Left ventricle myocardium inferior (tissue), 1 donor: ENCODE data around the gene ZNF609. TPM values are rescaled to one million over a fixed set of nuclear protein-coding genes. Genes with fewer than 3 reads are reported as not detected.
A peak's percentile ranks its signal among the peaks of the same experiment; 100 is the strongest.
"Not testable (repeated sequence)": the region's sequence is repeated elsewhere in the genome, so short reads cannot be mapped to it uniquely, and the experiment has no call there.

ENCODE experiments used
- DNase-seq: peaks from one replicate; pipeline ENCODE4 v3.0.0-alpha.2; 2020
- H3K27ac ChIP-seq: fragments of 200-600 bp; replicated peaks from 2 replicates; pipeline ENCODE4 v1.8.0; 2021
- H3K27me3 ChIP-seq: fragments of 200-600 bp; 2 replicates; pipeline ENCODE4 v1.8.0; 2021; ENCODE audit warnings: low read depth
- H3K36me3 ChIP-seq: fragments of 200-600 bp; 2 replicates; pipeline ENCODE4 v1.8.0; 2021
- H3K4me1 ChIP-seq: fragments of 200-600 bp; 2 replicates; pipeline ENCODE4 v1.8.0; 2021
- H3K4me3 ChIP-seq: fragments of 200-600 bp; 2 replicates; pipeline ENCODE4 v1.8.0; 2021; ENCODE audit warnings: mild to moderate bottlenecking, moderate library complexity
- H3K9me3 ChIP-seq: fragments of 200-600 bp; replicated peaks from 2 replicates; pipeline ENCODE4 v1.8.0; 2021
- CTCF ChIP-seq: fragments of 200-600 bp; IDR thresholded peaks from 2 replicates; pipeline ENCODE4 v1.8.0; 2021; ENCODE audit warnings: antibody characterized with exemption, mild to moderate bottlenecking, borderline replicate concordance
- intact Hi-C: fragments of 100-400 bp; cut with micrococcal nuclease; formaldehyde crosslinking; loops from one replicate; pipeline ENCODE4 v1.11.0; 2022
- total RNA-seq: library from RNA; stranded (reverse); fragmentation: NEBNext Ultra II Directional; extraction: Animal tissue kit (Norgen Biotek cat#: 25700); gene quantifications from one replicate; pipeline ENCODE4 v1.2.1, GENCODE V29; 2021
- donor health status: DM: no; HTN: yes; CAD: no; lungs with severe emphysema.

ZNF609 gene
- total RNA-seq, 1 donor from 2014 or later: 14.7 TPM

DNA sequence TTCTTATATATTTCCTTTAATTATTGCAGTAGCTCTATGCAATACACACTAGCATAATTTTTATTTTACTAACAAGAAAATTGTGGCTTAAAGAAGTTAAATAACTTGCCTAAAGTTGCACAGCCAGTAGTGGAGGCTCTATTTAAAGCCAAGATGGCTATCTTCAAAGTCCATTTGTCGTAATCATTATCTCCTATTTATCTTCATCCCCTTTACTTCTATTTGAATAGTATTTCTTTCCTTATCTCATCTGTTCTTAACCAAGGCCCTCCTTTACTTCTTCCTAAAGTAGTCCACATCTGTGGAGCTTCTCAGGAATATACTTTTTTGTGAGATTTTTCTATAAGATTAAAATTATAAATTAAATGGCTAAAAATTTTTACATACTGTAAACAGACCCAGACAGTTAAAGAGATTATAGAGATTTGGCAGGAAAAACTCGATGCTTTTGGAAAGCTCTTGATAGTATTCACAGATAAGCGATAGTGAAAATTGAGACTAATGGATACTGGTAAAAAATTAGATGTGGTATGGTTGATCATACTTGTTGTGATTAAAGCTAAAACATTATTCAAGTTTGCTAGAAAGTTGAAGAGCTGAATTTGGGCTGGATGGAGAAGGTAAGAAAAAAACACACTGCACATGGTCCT lies 129.2 kb downstream of the ZNF609 start:
- DNase-seq: no peak
- no peak for TF ChIP-seq CTCF
- no peaks in the 10 kb centered on the region for H3K27me3 ChIP-seq
- no peaks in the 10 kb centered on the region for H3K9me3 ChIP-seq
- intact Hi-C loops: no loop called here
- H3K4me1 ChIP-seq: peaks cover 37% of the 10 kb centered on the region
- H3K4me3 ChIP-seq: no peak overlapping the region
- H3K36me3 ChIP-seq: no peaks in the 10 kb centered on the region
- no peak overlapping the region for H3K27ac ChIP-seq

DNA sequence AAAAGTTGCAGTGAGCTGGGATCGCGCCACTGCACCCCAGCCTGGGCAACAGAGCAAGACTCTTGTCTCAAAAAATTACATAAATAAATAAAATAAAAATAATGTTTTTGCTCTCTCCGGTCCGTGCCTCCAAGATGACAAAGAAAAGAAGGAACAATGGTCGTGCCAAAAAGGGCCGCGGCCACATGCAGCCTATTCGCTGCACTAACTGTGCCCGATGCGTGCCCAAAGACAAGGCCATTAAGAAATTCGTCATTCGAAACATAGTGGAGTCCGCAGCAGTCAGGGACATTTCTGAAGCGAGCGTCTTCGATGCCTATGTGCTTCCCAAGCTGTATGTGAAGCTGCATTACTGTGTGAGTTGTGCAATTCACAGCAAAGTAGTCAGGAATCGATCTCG lies 132.5 kb downstream of the ZNF609 start:
- H3K4me1 ChIP-seq: peaks cover 37% of the 10 kb centered on the region
- intact Hi-C loops, H3K27me3 ChIP-seq, H3K36me3 ChIP-seq, H3K9me3 ChIP-seq, H3K27ac ChIP-seq, DNase-seq, H3K4me3 ChIP-seq: not testable (repeated sequence)

DNA sequence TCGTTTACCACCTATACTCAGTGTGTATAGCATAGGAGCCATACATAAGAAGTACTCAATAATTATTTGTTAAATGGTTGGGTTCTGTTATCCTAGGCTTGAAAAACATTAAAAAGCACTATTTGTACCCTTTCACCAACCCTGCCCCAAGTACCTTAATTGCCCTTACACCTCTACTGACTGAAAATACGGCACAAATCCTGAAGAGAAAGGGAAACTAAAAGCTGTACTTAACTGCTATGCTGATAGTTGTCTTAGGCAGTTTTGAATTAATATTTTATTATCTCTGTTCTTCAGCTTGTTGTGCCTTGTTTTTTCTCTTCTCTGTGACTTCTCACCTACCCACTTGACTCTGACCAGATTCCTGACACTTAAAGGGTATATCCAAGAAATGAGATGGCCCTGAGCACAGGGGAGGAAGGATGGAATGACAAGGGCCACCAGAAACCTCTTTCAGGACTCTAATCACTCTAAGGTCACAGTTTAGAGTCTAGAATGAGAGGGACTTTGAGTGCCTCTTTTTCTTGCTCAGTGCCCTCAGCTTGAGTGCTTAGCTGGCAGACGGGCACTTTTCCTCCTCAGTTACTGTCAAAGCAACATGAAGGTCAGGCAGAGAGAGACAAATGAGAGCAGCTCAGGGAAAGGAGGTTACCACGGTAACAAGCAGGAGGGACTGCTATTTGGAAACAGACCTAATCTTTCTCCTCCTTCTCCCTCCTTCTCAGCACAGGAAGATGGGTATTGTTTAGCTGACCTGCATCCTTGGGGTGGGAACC lies 136.5 kb downstream of the ZNF609 start:
- no peak for TF ChIP-seq CTCF
- Histone ChIP-seq H3K27ac (peak overlapping the region; percentile 11), H3K4me3 (no peak overlapping the region), H3K27me3 (no peaks in the 10 kb centered on the region), H3K4me1 (peaks cover 37% of the 10 kb centered on the region), H3K36me3 (no peaks in the 10 kb centered on the region), H3K9me3 (no peaks in the 10 kb centered on the region)
- intact Hi-C loops: no loop called here
- no peak for DNase-seq

GRCh38 chr15:64597477-64597822 lies 137.1 kb downstream of the ZNF609 start:
- H3K9me3 ChIP-seq: no peaks in the 10 kb centered on the region
- H3K4me1 ChIP-seq: peaks cover 37% of the 10 kb centered on the region
- no peak for TF ChIP-seq CTCF
- H3K27ac ChIP-seq: peak overlapping the region; percentile 11
- no peaks in the 10 kb centered on the region for H3K36me3 ChIP-seq
- no peaks in the 10 kb centered on the region for H3K27me3 ChIP-seq
- DNase-seq: no peak
- intact Hi-C loops: no loop called here
- no peak overlapping the region for H3K4me3 ChIP-seq

DNA sequence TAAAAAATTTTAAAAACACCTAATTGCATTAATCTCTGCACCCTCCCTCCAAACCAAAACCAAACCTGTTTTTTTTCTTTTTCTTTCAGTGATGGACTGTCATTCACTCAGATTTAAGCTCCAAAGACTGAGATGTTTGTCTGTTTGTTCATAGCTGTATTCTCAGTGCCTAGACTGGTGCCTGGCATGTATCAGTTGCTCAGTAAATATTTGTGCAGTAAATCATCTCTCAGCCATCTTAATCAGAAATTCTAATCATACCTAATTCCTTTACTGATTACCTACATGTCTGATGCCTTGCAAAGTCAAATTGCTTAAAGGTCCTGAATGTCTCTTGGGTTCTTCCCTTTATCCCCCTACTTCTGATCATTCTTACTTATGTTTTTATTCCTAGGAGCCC lies 138.8 kb downstream of the ZNF609 start:
- H3K36me3 ChIP-seq: no peaks in the 10 kb centered on the region
- no peak for DNase-seq
- H3K4me3 ChIP-seq: no peak overlapping the region
- no peaks in the 10 kb centered on the region for H3K9me3 ChIP-seq
- no peak for TF ChIP-seq CTCF
- H3K4me1 ChIP-seq: peaks cover 37% of the 10 kb centered on the region
- no peaks in the 10 kb centered on the region for H3K27me3 ChIP-seq
- intact Hi-C loops: no loop called here
- no peak overlapping the region for H3K27ac ChIP-seq

DNA sequence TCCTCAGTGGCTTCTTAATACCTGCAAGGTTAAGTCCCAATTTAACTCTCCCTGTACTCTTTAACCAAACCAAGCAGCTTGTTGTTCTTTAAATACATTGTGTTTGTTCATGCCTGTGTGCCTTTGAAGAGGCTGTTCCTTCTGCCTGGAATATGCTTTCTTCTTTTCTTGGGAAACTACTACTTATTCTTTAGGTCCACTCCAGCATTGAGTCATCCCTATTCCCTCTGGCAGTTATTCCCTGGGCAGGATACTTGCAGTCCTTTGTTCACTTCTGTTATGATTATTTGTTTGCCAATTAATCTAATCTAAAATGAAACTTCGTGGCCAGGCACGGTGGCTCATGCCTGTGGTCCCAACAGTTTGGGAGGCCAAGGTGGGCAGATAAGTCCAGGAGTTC lies 139.3 kb downstream of the ZNF609 start:
- H3K27ac ChIP-seq: no peak overlapping the region
- no peaks in the 10 kb centered on the region for H3K27me3 ChIP-seq
- no peaks in the 10 kb centered on the region for H3K9me3 ChIP-seq
- H3K4me3 ChIP-seq: no peak overlapping the region
- no peak for DNase-seq
- intact Hi-C loops: no loop called here
- TF ChIP-seq CTCF: no peak
- H3K36me3 ChIP-seq: no peaks in the 10 kb centered on the region
- H3K4me1 ChIP-seq: peaks cover 37% of the 10 kb centered on the region
